Activated CD4-positive, alpha-beta T cell treated with anti-CD3 and anti-CD28 coated beads for 48 hours (primary cell): ENCODE results near the gene TAP1.

Experiments
- DNase-seq: peaks from one replicate; pipeline ENCODE4 v3.0.0-alpha.2; 2020

Gene TAP1

DNA sequence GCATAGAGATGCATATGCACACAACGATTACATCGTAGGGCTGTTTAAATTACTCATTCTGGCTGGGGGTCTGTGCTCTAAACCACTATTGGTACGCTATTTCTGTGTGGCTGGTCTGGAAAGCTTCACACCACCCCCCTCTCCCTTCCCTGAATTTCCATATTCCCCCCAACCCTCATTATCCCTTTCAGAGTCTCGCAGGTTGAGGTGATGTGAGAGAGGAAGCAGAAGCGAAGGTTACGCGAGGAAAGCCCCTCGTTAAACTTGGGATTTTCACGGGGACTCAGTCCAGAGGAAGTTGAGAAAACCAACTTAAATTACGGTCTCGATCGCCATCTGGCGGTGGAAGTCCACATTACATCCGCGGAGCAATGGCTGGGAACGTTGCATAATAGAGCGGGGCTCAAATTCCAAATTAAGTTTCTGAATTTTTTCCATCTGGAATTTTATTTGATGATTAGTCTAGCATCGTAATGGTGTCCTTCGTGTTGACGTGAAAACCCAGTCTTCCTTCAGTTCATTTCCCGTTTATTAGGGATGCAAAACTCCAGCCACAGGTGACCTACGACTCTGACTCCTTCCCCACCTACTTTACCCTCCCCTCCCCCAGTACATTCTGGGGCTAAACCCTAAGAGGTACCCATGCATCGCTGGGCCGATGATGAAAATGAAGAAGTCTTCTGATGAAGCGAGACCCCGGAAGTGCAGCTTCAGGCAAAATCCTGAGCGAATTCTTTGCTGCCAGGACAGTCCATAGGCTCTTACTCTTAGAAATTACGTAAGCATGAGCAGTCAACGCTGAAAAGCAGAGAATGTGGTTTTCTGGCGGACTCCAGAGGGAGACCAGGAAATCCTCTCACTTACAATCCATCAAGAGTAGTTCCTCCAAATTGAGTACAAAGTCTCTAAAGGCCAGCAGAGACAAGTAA lies 56.4 kb downstream of the TAP1 start:
- peak; percentile 85 for DNase-seq
